GM23248 (cell line): Measurements from ENCODE around the gene NAE1. TPM values are rescaled to one million over a fixed set of nuclear protein-coding genes. Genes with fewer than 3 reads are reported as not detected.
"Not testable (repeated sequence)": the region's sequence is repeated elsewhere in the genome, so short reads cannot be mapped to it uniquely, and the experiment has no call there.

ENCODE experiments used
- DNase-seq: peaks from one replicate; pipeline ENCODE4 v3.0.0-alpha.2; 2015
- H2AFZ ChIP-seq: fragments of 200-600 bp; sonication (generic); 2 replicates; pipeline ENCODE4 v1.6.1; 2016; ENCODE audit warnings: antibody characterized with exemption
- H3F3A ChIP-seq: fragments of 200-600 bp; sonication (generic); 2 replicates; pipeline ENCODE4 v1.6.1; 2016; ENCODE audit warnings: mild to moderate bottlenecking, antibody characterized with exemption, mixed run types; ENCODE audit not compliant: insufficient read depth
- H3K27ac ChIP-seq: fragments of 200-600 bp; sonication (generic); 2 replicates; pipeline ENCODE4 v1.5.1; 2016; ENCODE audit warnings: mild to moderate bottlenecking
- H3K27me3 ChIP-seq: fragments of 200-600 bp; sonication (generic); replicated peaks from 2 replicates; pipeline ENCODE4 v1.6.1; 2016; ENCODE audit warnings: mild to moderate bottlenecking; ENCODE audit not compliant: insufficient read depth
- H3K36me3 ChIP-seq: fragments of 200-600 bp; sonication (generic); 2 replicates; pipeline ENCODE4 v1.6.1; 2016; ENCODE audit warnings: low read depth, mild to moderate bottlenecking
- H3K4me1 ChIP-seq: fragments of 200-600 bp; sonication (generic); 2 replicates; pipeline ENCODE4 v1.6.1; 2016; ENCODE audit warnings: mild to moderate bottlenecking; ENCODE audit not compliant: insufficient read depth
- H3K4me2 ChIP-seq: fragments of 200-600 bp; sonication (generic); one replicate; pipeline ENCODE4 v1.6.1; 2016; ENCODE audit warnings: mild to moderate bottlenecking; ENCODE audit not compliant: unreplicated experiment
- H3K4me3 ChIP-seq: fragments of 200-600 bp; sonication (generic); 2 replicates; pipeline ENCODE4 v1.5.1; 2016; ENCODE audit warnings: mild to moderate bottlenecking
- H3K79me2 ChIP-seq: fragments of 200-600 bp; sonication (generic); 2 replicates; pipeline ENCODE4 v1.6.1; 2016; ENCODE audit warnings: mild to moderate bottlenecking; ENCODE audit not compliant: insufficient read depth
- H3K9ac ChIP-seq: fragments of 200-600 bp; sonication (generic); 2 replicates; pipeline ENCODE4 v1.6.1; 2016; ENCODE audit warnings: mild to moderate bottlenecking
- H3K9me2 ChIP-seq: fragments of 200-600 bp; sonication (generic); 2 replicates; pipeline ENCODE4 v1.6.1; 2016; ENCODE audit warnings: mixed run types, mild to moderate bottlenecking, moderate library complexity; ENCODE audit not compliant: insufficient read depth
- H3K9me3 ChIP-seq: fragments of 200-600 bp; sonication (generic); one replicate; pipeline ENCODE4 v1.6.1; 2017; ENCODE audit warnings: low read depth
- H4K20me1 ChIP-seq: fragments of 200-600 bp; sonication (generic); 2 replicates; pipeline ENCODE4 v1.6.0; 2016; ENCODE audit not compliant: insufficient read depth
- EZH2 ChIP-seq: fragments of 200-600 bp; sonication (generic); IDR thresholded peaks from 2 replicates; pipeline ENCODE4 v1.6.1; 2018; ENCODE audit warnings: antibody characterized with exemption, mild to moderate bottlenecking; ENCODE audit not compliant: insufficient read depth, poor library complexity, severe bottlenecking
- EZH2phosphoT487 ChIP-seq: fragments of 200-600 bp; sonication (generic); IDR thresholded peaks from 2 replicates; pipeline ENCODE4 v1.6.1; 2018; ENCODE audit warnings: antibody characterized with exemption, moderate library complexity, mild to moderate bottlenecking, low read depth; ENCODE audit not compliant: insufficient read depth
- WGBS, 2 experiments: methylation state at CpG; one replicate each; pipeline ENCODE4 v1.1.6; 2015 to 2017; ENCODE audit warnings: low lambda C conversion rate in 2 of 2, low coverage in 1 of 2; ENCODE audit errors: missing lambda C conversion rate in 2 of 2; 5-methylcytosine and 5-hydroxymethylcytosine counted together
- in situ Hi-C: fragments of 300-500 bp; cut with MboI; formaldehyde crosslinking; loops from 2 replicates; pipeline ENCODE4 v1.15.0; 2020
- polyA plus RNA-seq: library from polyadenylated mRNA; unstranded; fragments of >200 nt; fragmentation: Nextera tagmentation; extraction: Ambion mirVana; gene quantifications from 2 replicates; pipeline ENCODE4 v1.2.1, GENCODE V29; 2016
- total RNA-seq: library from RNA; depleted of rRNA; stranded (reverse); fragments of >200 nt; shearing (Covaris generic); gene quantifications from 2 replicates; pipeline ENCODE4 v1.2.3, GENCODE V29; 2014

Gene NAE1
- total and polyA plus RNA-seq, 2 experiments from 2014 or later: 90.1 to 92.5 TPM

- H2AFZ ChIP-seq: no peak overlapping the region
- H3K36me3 ChIP-seq: peaks cover 29% of the 10 kb centered on the region
- H4K20me1 ChIP-seq: no peaks in the 10 kb centered on the region
- H3K79me2 ChIP-seq: no peaks in the 10 kb centered on the region
- H3K27ac ChIP-seq: no peak overlapping the region
- no peaks in the 10 kb centered on the region for H3K4me1 ChIP-seq
- no peak for TF ChIP-seq EZH2
- TF ChIP-seq EZH2phosphoT487: no peak
- no peaks in the 10 kb centered on the region for H3K27me3 ChIP-seq
- no peak for DNase-seq
- 97 to 98% methylated on average over 15 to 19 of the region's 19 CpGs for WGBS, 2 experiments
- H3K9me2 ChIP-seq: no peaks in the 10 kb centered on the region
- peaks cover 17% of the 10 kb centered on the region; the same call in 1 of the 2 replicates for H3F3A ChIP-seq
- no peak overlapping the region for H3K9ac ChIP-seq
- no peak overlapping the region for H3K4me3 ChIP-seq
- no peak overlapping the region for H3K4me2 ChIP-seq
- H3K9me3 ChIP-seq: no peaks in the 10 kb centered on the region
- in situ Hi-C loops: no loop called here
These were observed 29.9 kb downstream of the NAE1 start for GRCh38 chr16:66800856-66801255.

- Histone ChIP-seq H3K9ac (no peak overlapping the region), H3K4me3 (no peak overlapping the region), H3K9me2 (no peaks in the 10 kb centered on the region), H3K27me3 (no peaks in the 10 kb centered on the region), H3K9me3 (no peaks in the 10 kb centered on the region), H3K36me3 (peaks cover 6% of the 10 kb centered on the region), H3F3A (peaks cover 17% of the 10 kb centered on the region; the same call in 1 of the 2 replicates), H3K4me2 (no peak overlapping the region), H4K20me1 (no peaks in the 10 kb centered on the region), H3K79me2 (no peaks in the 10 kb centered on the region), H2AFZ (no peak overlapping the region), H3K27ac (no peak overlapping the region), H3K4me1 (no peaks in the 10 kb centered on the region)
- no peak for TF ChIP-seq EZH2
- no peak for TF ChIP-seq EZH2phosphoT487
- peak; percentile 39 for DNase-seq
- 70 to 71% methylated on average over 2 of the region's 2 CpGs for WGBS, 2 experiments
- in situ Hi-C loops: no loop called here
These were observed 32.6 kb downstream of the NAE1 start for GRCh38 chr16:66798161-66798560.

GRCh38 chr16:66793984-66794383, 36.8 kb downstream of the NAE1 start:
- H3K4me1 ChIP-seq, H3K4me3 ChIP-seq, in situ Hi-C loops, H3K36me3 ChIP-seq, H4K20me1 ChIP-seq, H3K79me2 ChIP-seq, H3K9me3 ChIP-seq, H3K27me3 ChIP-seq, H3K9me2 ChIP-seq, H3K27ac ChIP-seq, H3K4me2 ChIP-seq, H2AFZ ChIP-seq, DNase-seq, H3K9ac ChIP-seq: not testable (repeated sequence)
- peaks cover 13% of the 10 kb centered on the region; the same call in 1 of the 2 replicates for H3F3A ChIP-seq
- 73 to 74% methylated on average over 6 of the region's 6 CpGs for WGBS, 2 experiments

- H3K9ac ChIP-seq: no peak overlapping the region
- H4K20me1 ChIP-seq: no peaks in the 10 kb centered on the region
- no peak for TF ChIP-seq EZH2phosphoT487
- no peak for TF ChIP-seq EZH2
- no peak overlapping the region for H3K4me2 ChIP-seq
- no peaks in the 10 kb centered on the region for H3K4me1 ChIP-seq
- no peak overlapping the region for H3K27ac ChIP-seq
- no peaks in the 10 kb centered on the region for H3F3A ChIP-seq
- H3K9me3 ChIP-seq: no peaks in the 10 kb centered on the region
- DNase-seq: no peak
- H3K27me3 ChIP-seq: no peaks in the 10 kb centered on the region
- no peak overlapping the region for H3K4me3 ChIP-seq
- H3K9me2 ChIP-seq: no peaks in the 10 kb centered on the region
- WGBS, 2 experiments: 50 to 65% methylated on average over 3 of the region's 3 CpGs
- H3K79me2 ChIP-seq: no peaks in the 10 kb centered on the region
- H3K36me3 ChIP-seq: no peaks in the 10 kb centered on the region
- in situ Hi-C loops: no loop called here
- no peak overlapping the region for H2AFZ ChIP-seq
These were observed 40.5 kb downstream of the NAE1 start for GRCh38 chr16:66790130-66790733.

GRCh38 chr16:66787427-66787826, 43.3 kb downstream of the NAE1 start:
- no peak overlapping the region for H3K4me3 ChIP-seq
- TF ChIP-seq EZH2: no peak
- no peak for TF ChIP-seq EZH2phosphoT487
- H3K27me3 ChIP-seq: no peaks in the 10 kb centered on the region
- no peak overlapping the region for H3K4me2 ChIP-seq
- H3K9me3 ChIP-seq: no peaks in the 10 kb centered on the region
- H3K9ac ChIP-seq: no peak overlapping the region
- no peaks in the 10 kb centered on the region for H4K20me1 ChIP-seq
- in situ Hi-C loops: no loop called here
- H3K9me2 ChIP-seq: no peaks in the 10 kb centered on the region
- no peaks in the 10 kb centered on the region for H3F3A ChIP-seq
- DNase-seq: no peak
- no peak overlapping the region for H3K27ac ChIP-seq
- H2AFZ ChIP-seq: no peak overlapping the region
- WGBS, 2 experiments: 94 to 99% methylated on average over 2 of the region's 2 CpGs
- no peaks in the 10 kb centered on the region for H3K36me3 ChIP-seq
- no peaks in the 10 kb centered on the region for H3K4me1 ChIP-seq
- no peaks in the 10 kb centered on the region for H3K79me2 ChIP-seq
